Ishikawa (cell line): ENCODE results near the gene COMMD10.

ENCODE experiments used
- CEBPB ChIP-seq: IDR thresholded peaks from 2 replicates; pipeline ENCODE4 v1.6.1; 2012
- CREB1 ChIP-seq: IDR thresholded peaks from 2 replicates; pipeline ENCODE4 v1.6.1; 2012; ENCODE audit warnings: low read depth
- EGR1 ChIP-seq: IDR thresholded peaks from 2 replicates; pipeline ENCODE4 v1.6.1; 2012
- EP300 ChIP-seq: IDR thresholded peaks from 2 replicates; pipeline ENCODE4 v1.6.1; 2012; ENCODE audit warnings: borderline replicate concordance
- FOXM1 ChIP-seq: IDR thresholded peaks from 2 replicates; pipeline ENCODE4 v1.6.1; 2012; ENCODE audit warnings: low read depth, borderline replicate concordance
- NFIC ChIP-seq: IDR thresholded peaks from 2 replicates; pipeline ENCODE4 v1.6.1; 2012
- RAD21 ChIP-seq: IDR thresholded peaks from 2 replicates; pipeline ENCODE4 v1.6.1; 2012; ENCODE audit warnings: low read depth
- TAF1 ChIP-seq: IDR thresholded peaks from 2 replicates; pipeline ENCODE4 v1.6.1; 2012; ENCODE audit warnings: low read depth, mild to moderate bottlenecking
- TCF12 ChIP-seq: IDR thresholded peaks from 2 replicates; pipeline ENCODE4 v1.6.1; 2012; ENCODE audit warnings: low read depth
- TEAD4 ChIP-seq: IDR thresholded peaks from 2 replicates; pipeline ENCODE4 v1.6.1; 2012
- YY1 ChIP-seq: IDR thresholded peaks from 2 replicates; pipeline ENCODE4 v1.6.1; 2012; ENCODE audit warnings: low read depth
- TF ChIP-seq, protein P1 (sequence below): IDR thresholded peaks from 2 replicates; pipeline ENCODE4 v1.6.1; 2012
- TF ChIP-seq, protein P2 (sequence below): IDR thresholded peaks from 2 replicates; pipeline ENCODE4 v1.6.1; 2012; ENCODE audit warnings: low read depth, mild to moderate bottlenecking

DNA sequence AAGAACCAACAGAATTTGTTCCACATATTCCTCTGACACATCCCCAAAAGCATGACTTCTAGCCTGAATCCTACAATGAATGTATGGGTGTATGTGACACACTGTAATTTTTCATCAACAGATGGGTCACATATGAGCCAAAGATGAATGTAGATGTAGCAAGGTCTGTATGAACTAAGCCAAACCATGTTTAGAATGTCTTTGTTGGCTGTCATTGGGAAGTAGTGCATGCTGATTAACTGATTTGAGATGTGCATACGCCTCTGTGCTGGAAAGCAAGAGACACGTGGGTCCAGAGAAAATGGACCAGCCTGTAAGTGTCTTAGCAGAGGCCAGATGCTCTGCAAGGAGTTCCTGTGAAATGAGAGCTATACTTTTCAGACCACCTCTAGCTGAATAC is 222.0 kb downstream of the COMMD10 start:
- TF ChIP-seq RAD21, result no peak
- TF ChIP-seq FOXM1, result no peak
- TF ChIP-seq NFIC, result no peak
- TF ChIP-seq CREB1, result no peak
- no peak for TF ChIP-seq EGR1
- no peak for TF ChIP-seq TAF1
- TF ChIP-seq, protein P1, sequence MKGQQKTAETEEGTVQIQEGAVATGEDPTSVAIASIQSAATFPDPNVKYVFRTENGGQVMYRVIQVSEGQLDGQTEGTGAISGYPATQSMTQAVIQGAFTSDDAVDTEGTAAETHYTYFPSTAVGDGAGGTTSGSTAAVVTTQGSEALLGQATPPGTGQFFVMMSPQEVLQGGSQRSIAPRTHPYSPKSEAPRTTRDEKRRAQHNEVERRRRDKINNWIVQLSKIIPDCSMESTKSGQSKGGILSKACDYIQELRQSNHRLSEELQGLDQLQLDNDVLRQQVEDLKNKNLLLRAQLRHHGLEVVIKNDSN, result no peak
- no peak for TF ChIP-seq CEBPB
- TF ChIP-seq, protein P2, sequence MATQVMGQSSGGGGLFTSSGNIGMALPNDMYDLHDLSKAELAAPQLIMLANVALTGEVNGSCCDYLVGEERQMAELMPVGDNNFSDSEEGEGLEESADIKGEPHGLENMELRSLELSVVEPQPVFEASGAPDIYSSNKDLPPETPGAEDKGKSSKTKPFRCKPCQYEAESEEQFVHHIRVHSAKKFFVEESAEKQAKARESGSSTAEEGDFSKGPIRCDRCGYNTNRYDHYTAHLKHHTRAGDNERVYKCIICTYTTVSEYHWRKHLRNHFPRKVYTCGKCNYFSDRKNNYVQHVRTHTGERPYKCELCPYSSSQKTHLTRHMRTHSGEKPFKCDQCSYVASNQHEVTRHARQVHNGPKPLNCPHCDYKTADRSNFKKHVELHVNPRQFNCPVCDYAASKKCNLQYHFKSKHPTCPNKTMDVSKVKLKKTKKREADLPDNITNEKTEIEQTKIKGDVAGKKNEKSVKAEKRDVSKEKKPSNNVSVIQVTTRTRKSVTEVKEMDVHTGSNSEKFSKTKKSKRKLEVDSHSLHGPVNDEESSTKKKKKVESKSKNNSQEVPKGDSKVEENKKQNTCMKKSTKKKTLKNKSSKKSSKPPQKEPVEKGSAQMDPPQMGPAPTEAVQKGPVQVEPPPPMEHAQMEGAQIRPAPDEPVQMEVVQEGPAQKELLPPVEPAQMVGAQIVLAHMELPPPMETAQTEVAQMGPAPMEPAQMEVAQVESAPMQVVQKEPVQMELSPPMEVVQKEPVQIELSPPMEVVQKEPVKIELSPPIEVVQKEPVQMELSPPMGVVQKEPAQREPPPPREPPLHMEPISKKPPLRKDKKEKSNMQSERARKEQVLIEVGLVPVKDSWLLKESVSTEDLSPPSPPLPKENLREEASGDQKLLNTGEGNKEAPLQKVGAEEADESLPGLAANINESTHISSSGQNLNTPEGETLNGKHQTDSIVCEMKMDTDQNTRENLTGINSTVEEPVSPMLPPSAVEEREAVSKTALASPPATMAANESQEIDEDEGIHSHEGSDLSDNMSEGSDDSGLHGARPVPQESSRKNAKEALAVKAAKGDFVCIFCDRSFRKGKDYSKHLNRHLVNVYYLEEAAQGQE, result no peak
- no peak for TF ChIP-seq YY1
- no peak for TF ChIP-seq TEAD4
- no peak for TF ChIP-seq TCF12
- TF ChIP-seq EP300, result no peak
